HG03159 (cell line): ENCODE measurements around the gene HMGCL.
A peak's percentile ranks its signal among the peaks of the same experiment; 100 is the strongest.
"Not testable (repeated sequence)": the region's sequence is repeated elsewhere in the genome, so short reads cannot be mapped to it uniquely, and the experiment has no call there.

Source experiments
- ATAC-seq: cut with Tn5 transposase; IDR thresholded peaks from one replicate; pipeline ENCODE4 v1.9.1; 2021; ENCODE audit warnings: mild to moderate bottlenecking, moderate library complexity; ENCODE audit not compliant: unreplicated experiment

HMGCL gene

GRCh38 chr1:23825076-23825761 is at the start of gene HMGCL:
HMGCL (minus strand) TSS chr1:23825429; CDS start chr1:23825415, 14 bp downstream.
- no peak for ATAC-seq

DNA sequence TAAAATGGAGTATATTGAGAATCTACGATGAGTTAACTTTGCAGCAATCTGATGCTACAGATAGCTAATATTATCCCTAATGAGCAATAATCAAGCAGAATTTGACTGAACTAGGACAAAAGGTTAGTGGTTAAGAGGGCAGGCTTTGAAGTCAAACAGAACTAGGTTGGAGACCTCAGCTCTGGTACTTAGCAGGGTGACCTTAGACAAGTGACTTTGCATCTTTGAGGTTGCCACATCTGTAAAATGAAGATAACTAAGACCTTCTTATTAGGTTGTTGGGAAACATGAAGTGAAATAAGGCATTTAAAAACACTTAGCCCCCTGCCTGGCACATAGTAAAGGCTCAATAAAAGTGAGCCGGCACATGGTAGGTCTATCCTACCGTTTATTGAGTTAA is 47.2 kb upstream of the HMGCL start:
- ATAC-seq = no peak

GRCh38 chr1:23869051-23869450 is 43.8 kb upstream of the HMGCL start:
- ATAC-seq = no peak

GRCh38 chr1:23868557-23869016 is 43.4 kb upstream of the HMGCL start:
- ATAC-seq = no peak

- ATAC-seq = peak; percentile 92
These were observed 42.8 kb upstream of the HMGCL start, which contains the start of gene FUCA1 for GRCh38 chr1:23867895-23868556. FUCA1 (minus strand) TSS chr1:23868290; CDS start chr1:23868286, 4 bp downstream.

DNA sequence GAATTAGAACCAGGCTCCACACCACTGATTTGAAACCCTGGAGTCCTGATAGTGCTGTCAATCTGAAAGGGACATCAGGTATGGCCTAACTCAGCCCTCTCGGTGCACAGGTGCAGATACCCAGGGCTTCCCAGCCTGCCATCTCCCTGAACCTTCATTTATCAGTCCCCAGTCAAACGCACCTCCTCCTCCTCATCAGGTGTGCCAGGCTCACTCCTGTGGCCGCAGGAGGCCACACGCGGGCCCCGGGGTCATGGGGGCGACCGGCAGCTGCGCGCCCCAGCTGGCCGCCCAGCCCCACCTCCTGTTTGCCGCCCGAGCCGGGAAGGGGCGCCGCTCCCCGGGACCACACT is 42.3 kb upstream of the HMGCL start:
- ATAC-seq = peak; percentile 28

DNA sequence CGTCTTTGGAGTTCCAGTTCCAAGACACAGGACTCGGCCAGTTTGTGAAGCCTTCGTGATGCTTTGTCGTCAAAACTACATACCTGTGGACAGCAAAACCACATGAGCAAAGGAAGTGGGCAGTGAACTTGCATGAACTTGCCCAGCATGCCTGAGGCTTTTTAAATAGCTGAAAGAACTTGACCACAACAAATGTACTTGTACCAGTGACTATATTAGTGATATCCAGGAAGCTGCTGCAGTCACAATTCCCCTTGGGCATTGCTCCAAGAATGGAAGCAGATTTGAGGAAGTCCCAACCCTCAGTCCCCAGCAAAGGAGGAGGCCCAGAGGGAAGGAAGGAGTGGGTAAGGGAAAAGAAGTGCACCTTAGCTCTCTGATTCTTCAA is 40.3 kb upstream of the HMGCL start:
- ATAC-seq = no peak

- ATAC-seq = no peak
These were observed 39.7 kb upstream of the HMGCL start for GRCh38 chr1:23864801-23865542.

DNA sequence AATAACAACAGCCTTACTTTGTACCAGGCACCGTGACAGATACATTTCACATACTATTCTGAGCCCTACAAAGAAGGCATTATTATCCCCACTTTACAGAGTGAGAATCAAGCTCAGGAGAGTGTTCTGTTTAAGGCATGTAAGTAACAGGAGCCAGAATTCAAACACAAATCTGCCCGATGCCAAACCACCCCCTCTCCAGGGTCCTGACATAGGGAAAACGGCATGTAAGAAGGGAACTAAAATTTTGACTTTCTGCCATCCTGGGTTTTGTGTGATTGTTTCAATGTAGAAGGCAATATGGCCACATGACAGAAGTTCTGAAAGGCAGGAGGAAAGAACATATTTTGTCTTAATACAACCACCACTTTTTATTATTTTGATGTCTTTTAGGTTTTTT is 37.4 kb upstream of the HMGCL start:
- ATAC-seq = no peak

DNA sequence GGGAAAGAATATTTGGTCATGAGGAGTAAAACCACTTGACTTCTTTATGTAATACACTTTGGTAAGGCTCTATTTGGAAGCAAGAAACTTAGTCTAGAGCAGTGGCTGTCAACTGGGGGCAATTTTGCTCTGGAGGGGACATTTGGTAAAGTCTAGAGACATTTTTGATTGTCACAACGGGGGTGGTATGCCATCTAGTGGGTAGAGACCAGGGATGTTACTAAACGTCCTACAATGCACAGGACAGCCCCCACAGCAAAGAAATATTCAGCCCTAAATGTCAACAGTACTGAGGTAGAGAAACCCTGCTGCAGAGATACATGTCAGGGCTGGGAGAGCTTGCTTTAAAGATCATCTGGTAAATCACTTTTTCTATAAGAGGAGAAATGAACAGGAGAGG is 29.3 kb upstream of the HMGCL start:
- no peak for ATAC-seq

- not testable (repeated sequence) for ATAC-seq
These were observed 27.9 kb upstream of the HMGCL start for GRCh38 chr1:23853124-23853523.

DNA sequence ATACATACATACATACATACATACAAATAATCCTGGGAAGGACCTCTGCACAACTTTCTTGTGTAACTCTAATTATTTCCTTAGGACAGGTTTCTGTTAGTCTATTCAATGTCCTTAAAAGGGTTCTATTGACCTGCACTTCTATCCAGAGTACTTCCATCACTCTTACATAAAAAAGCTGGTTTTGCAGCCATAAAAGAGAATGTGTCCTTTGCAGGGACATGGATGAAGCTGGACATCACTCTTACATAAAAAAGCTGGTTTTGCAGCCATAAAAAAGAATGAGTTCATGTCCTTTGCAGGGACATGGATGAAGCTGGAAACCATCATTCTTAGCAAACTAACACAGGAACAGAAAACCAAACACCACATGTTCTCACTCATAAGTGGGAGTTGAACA is 26.2 kb upstream of the HMGCL start:
- not testable (repeated sequence) for ATAC-seq

DNA sequence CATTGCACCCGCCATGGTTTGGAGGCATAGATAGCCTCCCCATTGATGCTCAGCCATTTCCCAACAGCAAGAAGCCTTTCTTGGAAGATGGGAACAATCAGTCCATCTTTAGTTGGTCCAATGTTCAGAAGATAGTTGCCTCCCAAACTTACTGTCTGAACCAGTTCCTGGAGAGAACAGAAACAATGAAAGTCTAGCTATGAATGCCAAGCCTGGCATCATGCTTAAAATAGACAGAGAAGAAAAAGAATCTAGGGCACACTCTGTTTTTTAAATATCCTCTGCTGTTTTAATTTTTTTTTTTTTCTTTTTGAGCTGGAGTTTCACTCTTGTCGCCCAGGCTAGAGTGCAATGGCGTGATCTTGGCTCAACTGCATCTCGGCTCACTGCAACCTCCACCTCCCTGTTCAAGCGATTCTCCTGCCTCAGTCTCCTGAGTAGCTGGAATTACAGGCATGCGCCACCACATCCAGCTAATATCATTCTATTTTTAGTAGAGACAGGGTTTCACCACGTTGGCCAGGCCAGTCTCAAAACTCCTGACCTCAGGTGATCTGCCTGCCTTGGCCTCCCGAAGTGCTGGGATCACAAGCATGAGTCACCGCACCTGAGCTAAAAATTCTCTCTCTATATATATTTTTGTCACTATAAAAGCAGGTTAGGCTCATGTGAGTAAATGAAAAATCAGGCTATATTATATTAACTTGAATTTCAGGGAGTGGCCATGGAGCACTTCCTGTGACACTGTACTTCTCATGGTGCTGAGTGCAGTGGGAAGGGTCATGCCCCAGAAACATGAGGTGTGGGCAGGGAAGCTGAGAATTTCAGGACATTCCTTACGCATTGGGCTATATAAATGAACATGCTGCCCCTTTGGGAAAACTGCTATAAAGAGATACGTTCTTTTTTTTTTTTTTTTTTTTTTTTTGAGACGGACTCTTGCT is 23.7 kb upstream of the HMGCL start:
- no peak for ATAC-seq

- ATAC-seq = not testable (repeated sequence)
These were observed 22.4 kb upstream of the HMGCL start for GRCh38 chr1:23847482-23848095.

GRCh38 chr1:23845163-23845562 is 19.9 kb upstream of the HMGCL start:
- ATAC-seq = no peak

DNA sequence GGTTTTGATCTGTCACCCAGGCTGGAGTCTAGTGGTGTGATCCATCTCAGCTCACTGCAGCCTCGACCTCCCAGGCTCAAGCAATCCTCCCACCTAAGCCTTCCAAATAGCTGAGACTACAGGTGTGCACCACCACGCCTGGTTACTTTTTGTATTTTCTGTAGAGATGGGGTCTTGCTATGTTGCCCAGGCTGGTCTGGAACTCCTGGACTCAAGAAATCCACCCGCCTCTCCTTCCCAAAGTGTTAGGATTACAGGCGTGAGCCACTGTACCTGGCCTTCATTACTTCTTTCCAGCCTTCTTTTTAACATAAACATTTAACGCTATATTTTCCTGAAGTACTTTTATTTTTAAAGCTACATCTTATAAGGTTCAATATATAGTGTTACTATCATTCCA is 18.4 kb upstream of the HMGCL start:
- no peak for ATAC-seq

GRCh38 chr1:23838401-23838866 is 13.2 kb upstream of the HMGCL start:
- ATAC-seq = peak; percentile 56

DNA sequence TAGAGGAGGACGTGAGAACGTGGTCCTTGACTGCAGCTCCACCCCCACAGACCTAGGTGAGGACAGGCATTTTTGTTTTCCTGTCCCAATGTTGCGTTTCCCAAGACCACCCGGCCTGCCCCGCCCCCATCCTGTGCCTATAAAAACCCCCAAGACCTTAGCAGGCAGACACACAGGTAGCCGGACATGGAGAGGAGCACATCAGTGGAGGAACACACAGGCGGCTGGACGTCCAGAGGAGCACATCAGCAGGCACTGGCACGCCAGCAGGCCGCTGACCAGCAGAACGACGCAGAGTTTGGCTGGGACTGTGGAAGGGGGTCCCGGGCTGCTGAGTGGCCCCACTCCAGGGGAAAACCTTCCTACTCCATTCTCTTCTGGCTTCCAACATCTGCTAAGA is 12.7 kb upstream of the HMGCL start:
- no peak for ATAC-seq

- no peak for ATAC-seq
These were observed 10.8 kb upstream of the HMGCL start for GRCh38 chr1:23836037-23836436.

DNA sequence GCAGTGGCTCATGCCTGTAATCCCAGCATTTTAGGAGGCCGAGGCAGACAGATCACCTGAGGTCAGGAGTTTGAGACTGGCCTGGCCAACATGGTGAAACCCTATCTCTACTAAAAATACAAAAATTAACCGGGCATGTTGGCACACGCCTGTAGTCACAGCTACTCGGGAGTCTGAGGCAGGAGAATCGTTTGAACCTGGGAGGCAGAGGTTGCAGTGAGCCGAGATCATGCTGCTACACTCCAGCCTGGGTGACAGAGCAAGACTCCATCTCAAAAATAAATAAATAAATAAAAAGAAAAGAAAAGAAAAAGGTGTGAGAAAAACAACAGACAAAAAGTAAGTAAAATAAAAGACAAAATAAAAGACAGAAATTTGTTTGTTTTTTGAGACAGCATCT is 8.9 kb upstream of the HMGCL start:
- ATAC-seq = not testable (repeated sequence)
